HG02943 (cell line): ENCODE results near the gene FAM110D.

Experiments
- ATAC-seq: cut with Tn5 transposase; IDR thresholded peaks from one replicate; pipeline ENCODE4 v1.9.1; 2021; ENCODE audit warnings: mild to moderate bottlenecking, low read depth, moderate library complexity; ENCODE audit not compliant: unreplicated experiment

Gene FAM110D

DNA sequence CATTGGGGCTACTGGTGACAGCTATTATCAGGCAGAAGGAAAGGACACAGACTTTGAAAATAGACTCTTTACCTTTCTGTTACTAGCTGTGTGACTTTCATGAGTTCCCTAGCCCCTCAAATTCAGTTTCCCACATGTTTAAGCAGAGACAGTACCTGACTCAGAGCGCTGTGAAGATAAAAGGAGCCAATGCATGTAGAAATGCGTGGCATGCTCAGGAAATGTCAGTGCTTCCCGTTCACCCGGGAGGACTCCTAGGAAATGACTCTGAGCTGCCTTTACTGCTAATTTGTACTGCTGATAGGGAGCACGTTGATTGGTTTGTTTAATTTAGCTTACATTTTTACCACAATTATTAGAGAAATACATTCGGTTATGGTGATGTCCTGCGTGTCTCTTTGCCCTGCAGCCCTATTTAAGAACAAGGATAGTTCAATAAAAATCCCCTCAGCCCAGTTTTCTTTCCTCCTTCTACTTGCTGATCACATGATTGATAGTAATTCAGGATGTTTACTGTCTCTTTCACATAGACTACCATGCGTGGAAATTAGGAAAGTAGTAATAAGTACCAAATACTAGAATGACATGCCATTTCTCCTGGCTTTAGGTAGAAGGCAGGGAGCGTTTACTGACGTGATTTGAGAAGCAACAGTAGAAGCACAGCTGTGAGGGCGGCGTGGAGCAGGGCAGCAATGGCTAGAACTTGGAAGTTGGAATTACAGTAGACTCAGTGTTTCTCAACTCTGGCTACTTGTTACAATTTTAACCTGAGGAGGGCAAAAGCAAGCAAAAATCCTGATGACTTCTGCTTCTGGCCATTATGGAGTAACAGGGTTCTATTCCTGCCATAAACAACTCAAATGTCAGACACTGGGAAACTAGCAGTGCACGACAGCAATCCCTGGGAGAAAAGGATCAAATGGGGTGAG, 31.4 kb upstream of the FAM110D start:
- no peak for ATAC-seq

DNA sequence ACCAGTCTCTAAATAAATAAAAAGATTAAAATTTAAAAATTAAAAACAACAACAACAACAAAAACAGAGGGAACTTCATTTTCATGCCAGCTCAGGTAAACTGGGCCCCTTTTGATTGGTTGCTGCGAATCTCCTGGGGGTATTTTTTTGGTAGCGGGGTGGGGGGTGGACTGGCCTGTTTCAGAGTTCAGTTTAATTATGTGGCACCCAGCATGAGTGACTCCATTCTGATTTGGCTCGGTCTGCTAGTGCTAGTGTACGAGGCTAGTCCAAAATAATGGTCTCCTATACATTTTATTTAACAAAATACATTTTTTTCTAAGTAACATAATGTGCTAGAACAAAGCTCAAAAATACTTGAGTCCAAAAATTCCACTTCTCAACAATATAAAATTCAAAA, 29.1 kb upstream of the FAM110D start:
- ATAC-seq: no peak

GRCh38 chr1:26130695-26131094, 28.2 kb upstream of the FAM110D start:
- no peak for ATAC-seq

- no peak for ATAC-seq
Measured at GRCh38 chr1:26132128-26132833, 26.6 kb upstream of the FAM110D start.

GRCh38 chr1:26132834-26133167, 26.1 kb upstream of the FAM110D start:
- ATAC-seq: no peak

DNA sequence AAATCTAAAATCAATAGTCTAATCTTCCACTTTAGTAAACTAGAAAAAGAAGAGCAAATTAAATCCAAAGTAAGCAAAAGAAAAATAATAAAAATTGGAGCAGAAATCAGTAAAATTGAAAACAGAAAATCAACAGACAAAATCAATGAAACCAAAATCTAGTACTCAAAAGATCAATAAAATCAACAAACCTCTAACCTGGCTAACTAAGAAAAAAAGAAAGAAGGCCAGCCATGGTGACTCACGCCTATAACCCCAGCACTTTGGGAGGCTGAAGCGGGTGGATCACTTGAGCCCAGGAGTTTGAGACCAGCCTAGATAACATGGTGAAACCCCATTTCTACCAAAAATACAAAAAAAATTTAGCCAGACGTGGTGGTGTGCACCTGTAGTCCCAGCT, 24.4 kb upstream of the FAM110D start:
- no peak for ATAC-seq

- no peak for ATAC-seq
Measured at GRCh38 chr1:26138974-26139558, 19.8 kb upstream of the FAM110D start.

DNA sequence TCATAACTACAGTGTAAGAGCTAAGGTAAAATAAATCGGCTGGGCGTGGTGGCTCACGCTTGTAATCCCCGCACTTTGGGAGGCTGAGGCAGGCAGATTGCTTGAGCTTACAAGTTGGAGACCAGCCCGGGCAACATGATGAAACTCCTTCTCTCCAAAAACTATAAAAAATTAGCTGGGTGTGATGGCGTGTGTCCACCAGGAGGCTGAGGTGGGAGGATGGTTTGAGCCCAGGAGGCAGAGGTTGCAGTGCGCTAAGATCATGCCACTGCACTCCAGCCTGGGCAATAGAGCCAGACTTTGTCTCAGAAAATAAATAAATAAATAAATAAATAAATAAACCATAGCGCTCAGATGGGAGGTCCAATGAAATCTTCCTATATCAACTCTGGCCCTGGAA, 16.7 kb upstream of the FAM110D start:
- no peak for ATAC-seq

DNA sequence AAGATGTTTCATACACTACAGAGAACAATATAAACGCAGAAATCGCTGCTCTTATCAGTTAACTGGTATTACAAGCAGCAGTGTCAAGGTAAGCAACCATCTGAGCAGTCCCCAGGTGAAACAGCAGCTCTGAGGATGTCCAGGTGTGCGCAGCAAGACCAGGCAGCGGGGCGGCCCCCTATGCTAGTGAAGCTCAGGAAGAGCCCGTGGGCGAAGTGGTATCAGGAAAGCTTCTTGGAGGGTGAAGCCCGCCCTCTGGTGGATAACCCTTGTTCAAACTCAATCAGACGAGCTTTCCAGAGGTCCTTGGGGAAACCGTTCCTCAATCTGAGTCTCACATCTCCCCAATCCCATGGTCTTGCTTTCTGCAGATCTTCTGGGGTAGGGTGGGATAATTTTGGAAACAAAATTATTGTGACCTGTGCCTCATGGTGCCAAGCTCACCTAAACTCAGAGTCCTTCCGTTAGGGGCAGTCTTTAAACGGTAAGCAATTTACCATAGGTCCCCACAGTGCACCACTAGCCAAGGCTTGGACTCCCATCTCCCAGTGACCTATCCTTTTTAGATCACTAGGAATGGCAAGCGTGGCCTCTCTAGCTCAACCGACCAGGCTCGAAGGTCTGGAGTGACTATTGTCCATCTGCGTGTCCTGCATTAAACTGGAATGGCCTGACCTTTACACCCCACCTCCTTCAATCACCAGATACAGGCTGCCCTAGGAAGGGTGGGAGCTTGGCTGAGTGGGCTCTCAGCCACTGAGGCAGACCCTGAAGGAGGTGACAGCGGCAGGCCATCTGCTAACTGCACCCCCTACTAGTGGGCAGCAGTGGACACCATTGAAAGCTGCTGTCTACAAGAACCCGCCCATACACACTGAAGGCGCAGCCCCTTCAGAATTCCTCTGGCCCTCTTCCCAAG, 13.6 kb upstream of the FAM110D start:
- ATAC-seq: no peak

DNA sequence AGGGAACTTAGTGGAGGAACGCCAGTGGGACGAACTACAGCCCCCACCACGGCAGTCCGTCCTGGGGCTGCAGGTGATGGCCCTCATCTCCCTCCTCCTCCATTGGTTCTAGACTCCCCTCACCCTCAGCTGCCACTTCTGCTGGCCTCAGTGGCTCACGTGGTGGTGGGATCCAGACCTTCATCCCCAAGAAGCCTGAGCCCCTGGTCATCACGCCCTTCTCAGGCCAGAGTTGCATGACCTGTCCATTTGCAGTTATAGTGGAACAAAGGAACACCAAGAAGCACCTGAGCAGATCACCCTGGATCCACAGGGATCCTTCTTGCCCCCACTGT, 13.0 kb upstream of the FAM110D start:
- ATAC-seq: no peak

DNA sequence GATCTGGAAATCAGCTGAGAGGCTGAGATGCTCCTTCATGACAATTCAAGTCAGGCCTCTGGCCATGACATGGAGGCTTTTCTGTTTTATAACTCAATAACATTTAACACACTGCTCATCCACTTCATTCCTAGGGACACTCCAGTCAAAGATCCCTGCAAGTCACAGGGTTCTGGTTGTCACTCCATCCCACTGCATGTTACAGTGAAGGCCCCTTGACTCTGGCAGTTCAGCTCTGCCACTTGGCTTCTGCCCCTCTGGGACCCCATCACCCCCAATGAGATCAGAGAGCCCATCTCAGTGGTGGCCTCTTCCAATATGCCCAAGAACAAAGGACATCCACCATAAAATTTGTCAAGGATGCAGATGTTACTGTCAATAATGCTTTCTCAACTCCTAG, 10.0 kb upstream of the FAM110D start:
- ATAC-seq: no peak

DNA sequence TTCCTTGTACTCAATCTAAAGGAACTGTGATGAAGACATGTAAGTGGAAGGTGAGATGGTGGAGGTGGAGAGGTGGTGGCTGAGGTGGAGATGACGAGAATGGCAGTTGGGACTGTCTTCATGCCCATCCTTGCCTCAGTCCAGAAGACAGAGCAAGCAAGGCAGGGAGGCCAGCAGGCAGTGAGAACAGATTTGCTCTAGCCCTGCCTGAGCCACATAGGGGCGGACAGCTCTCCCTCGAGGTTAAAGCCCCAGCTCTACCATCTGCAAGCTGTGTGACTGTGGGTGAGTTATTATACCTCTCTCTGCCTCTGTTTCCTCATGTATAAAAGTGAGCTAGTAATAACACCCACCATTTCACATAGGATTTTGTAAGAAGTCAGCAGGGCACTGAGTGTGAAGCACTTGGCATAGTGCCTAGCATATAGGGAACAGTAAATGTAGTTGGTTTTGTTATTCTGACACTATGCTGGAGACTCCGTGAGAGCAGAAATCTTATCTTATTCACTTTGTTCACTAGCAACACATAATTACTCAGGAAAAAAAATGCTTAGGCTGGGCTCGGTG, 4.8 kb upstream of the FAM110D start:
- ATAC-seq: no peak

- no peak for ATAC-seq
Measured at GRCh38 chr1:26154750-26155149, 4.1 kb upstream of the FAM110D start.

DNA sequence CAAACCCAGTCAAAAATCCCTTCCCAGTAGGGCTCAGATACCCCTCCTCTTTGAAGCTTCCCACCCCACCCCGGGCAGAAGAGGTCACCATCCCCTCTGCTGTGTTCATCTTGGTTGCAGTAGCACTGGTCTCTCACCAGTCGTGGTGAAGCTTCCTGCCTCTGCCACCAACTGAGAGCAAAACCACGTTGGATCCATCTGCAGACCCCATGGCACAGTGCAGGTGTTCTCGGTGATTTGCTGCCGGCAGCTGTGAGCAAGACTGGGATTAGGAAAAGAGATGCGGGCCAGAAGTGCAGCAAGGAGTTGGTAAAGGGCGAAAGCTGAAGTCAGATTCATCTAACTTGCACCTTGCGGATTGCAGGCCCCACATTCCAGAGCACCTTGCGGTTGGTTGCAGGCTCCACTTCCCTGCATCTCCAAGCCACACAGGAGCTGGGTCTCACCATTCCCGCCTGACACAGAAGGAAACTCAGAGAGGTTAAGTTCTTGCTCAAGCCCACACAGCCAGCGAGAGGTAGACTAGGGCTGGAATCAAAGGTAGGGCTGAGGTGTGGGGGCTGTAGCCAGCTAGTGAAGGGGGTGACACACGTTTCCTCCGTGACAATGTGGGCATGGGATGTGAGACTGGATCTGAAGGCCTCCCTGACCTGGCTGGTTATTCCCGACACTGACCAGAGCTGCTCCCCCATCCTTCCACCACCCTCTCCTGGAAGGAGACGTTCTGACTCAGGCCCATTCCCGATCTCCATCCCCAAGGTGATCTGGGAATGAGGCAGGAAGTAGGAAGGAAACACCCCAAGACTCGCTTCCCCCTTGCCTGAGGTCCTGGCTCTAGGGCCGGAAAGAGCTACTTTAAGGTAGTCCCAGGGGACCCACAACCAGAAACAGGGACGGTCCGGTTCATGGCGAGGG, 3.3 kb upstream of the FAM110D start:
- ATAC-seq: no peak

- ATAC-seq: no peak
Measured at GRCh38 chr1:26156285-26157038, 2.4 kb upstream of the FAM110D start.

GRCh38 chr1:26158271-26158907, 490 bp upstream of the FAM110D start:
- no peak for ATAC-seq

GRCh38 chr1:26159743-26160039, 812 bp downstream of the FAM110D start:
- no peak for ATAC-seq
